WTC11 (cell line): ENCODE results near the gene QDPR. TPM values are rescaled to one million over a fixed set of nuclear protein-coding genes. Genes with fewer than 3 reads are reported as not detected.

Experiments used
- ATAC-seq: fragments of 200-7000 bp; cut with Tn5 transposase; 2 replicates; pipeline ENCODE4 v1.10.0; 2021; ENCODE audit warnings: mild to moderate bottlenecking, moderate library complexity
- CTCF ChIA-PET: fragments of 300-600 bp; sonication (Branson Sonifier 250); formaldehyde crosslinking; loops from one replicate; lab custom pipeline; 2021; ENCODE audit warnings: antibody characterized with exemption; lab: Charles Lee
- POLR2A ChIA-PET: fragments of 350-600 bp; sonication (Branson Sonifier 250); formaldehyde crosslinking; loops from one replicate; lab custom pipeline; 2021; ENCODE audit warnings: antibody characterized with exemption; lab: Charles Lee
- DNase-seq: peaks from one replicate; pipeline ENCODE4 v3.0.0; 2021; ENCODE audit warnings: low spot score
- H3K27ac Mint-ChIP-seq: 2 replicates; pipeline ENCODE4 v1.8.0; 2021; ENCODE audit warnings: mixed read lengths
- H3K27me3 Mint-ChIP-seq: 2 replicates; pipeline ENCODE4 v1.8.0; 2021; ENCODE audit warnings: low read depth, mild to moderate bottlenecking, moderate library complexity, mixed read lengths
- H3K36me3 Mint-ChIP-seq: 2 replicates; pipeline ENCODE4 v1.8.0; 2021; ENCODE audit warnings: mixed read lengths
- H3K4me1 Mint-ChIP-seq: 2 replicates; pipeline ENCODE4 v1.8.0; 2022; ENCODE audit warnings: mixed read lengths
- H3K4me3 Mint-ChIP-seq: 2 replicates; pipeline ENCODE4 v1.8.0; 2021; ENCODE audit warnings: mild to moderate bottlenecking, moderate library complexity, mixed read lengths
- H3K9me3 Mint-ChIP-seq: 2 replicates; pipeline ENCODE4 v1.8.0; 2021; ENCODE audit warnings: mixed read lengths
- ARID4B ChIP-seq: sonication (generic); formaldehyde crosslinking; IDR thresholded peaks from 2 replicates; pipeline ENCODE4 v1.8.0; 2023; ENCODE audit warnings: missing genetic modification reagents, mild to moderate bottlenecking, borderline replicate concordance
- ATF2 ChIP-seq: sonication (generic); formaldehyde crosslinking; IDR thresholded peaks from 2 replicates; pipeline ENCODE4 v1.8.1; 2022; ENCODE audit warnings: low read depth, missing genetic modification reagents, borderline replicate concordance
- E2F1 ChIP-seq: sonication (generic); formaldehyde crosslinking; IDR thresholded peaks from 2 replicates; pipeline ENCODE4 v1.8.0; 2022; ENCODE audit warnings: mild to moderate bottlenecking, missing genetic modification reagents
- FOXJ3 ChIP-seq: sonication (generic); formaldehyde crosslinking; IDR thresholded peaks from 2 replicates; pipeline ENCODE4 v1.9.0; 2021; ENCODE audit warnings: missing genetic modification reagents, mild to moderate bottlenecking, borderline replicate concordance
- FOXK1 ChIP-seq: sonication (generic); formaldehyde crosslinking; IDR thresholded peaks from 2 replicates; pipeline ENCODE4 v1.8.0; 2022; ENCODE audit warnings: mild to moderate bottlenecking, moderate library complexity, missing genetic modification reagents
- GABPB1 ChIP-seq: sonication (generic); formaldehyde crosslinking; IDR thresholded peaks from 2 replicates; pipeline ENCODE4 v1.8.1; 2023; ENCODE audit warnings: mild to moderate bottlenecking, missing genetic modification reagents
- HMGA2 ChIP-seq: fragments of 250-450 bp; sonication (Bioruptor Pico); IDR thresholded peaks from 2 replicates; pipeline ENCODE4 v1.4.0; 2021; ENCODE audit warnings: mild to moderate bottlenecking, moderate library complexity
- NFE2L1 ChIP-seq: sonication (generic); formaldehyde crosslinking; IDR thresholded peaks from 2 replicates; pipeline ENCODE4 v1.8.1; 2023; ENCODE audit warnings: missing genetic modification reagents
- NR2C2 ChIP-seq: sonication (generic); formaldehyde crosslinking; IDR thresholded peaks from 2 replicates; pipeline ENCODE4 v1.8.0; 2022; ENCODE audit warnings: mild to moderate bottlenecking, missing genetic modification reagents
- RORB ChIP-seq: fragments of 250-450 bp; sonication (Bioruptor Pico); IDR thresholded peaks from 2 replicates; pipeline ENCODE4 v1.9.0; 2021; ENCODE audit warnings: mild to moderate bottlenecking
- SMAD3 ChIP-seq: sonication (generic); formaldehyde crosslinking; IDR thresholded peaks from 2 replicates; pipeline ENCODE4 v1.8.0; 2022; ENCODE audit warnings: missing genetic modification reagents, mild to moderate bottlenecking, borderline replicate concordance
- SP1 ChIP-seq: sonication (generic); formaldehyde crosslinking; conservative IDR thresholded peaks from 2 replicates; pipeline ENCODE4 v1.8.1; 2022; ENCODE audit warnings: missing genetic modification reagents
- TCF7 ChIP-seq: sonication (generic); formaldehyde crosslinking; IDR thresholded peaks from 2 replicates; pipeline ENCODE4 v1.8.0; 2022; ENCODE audit warnings: mild to moderate bottlenecking, low read depth, missing genetic modification reagents, moderate library complexity
- USF2 ChIP-seq: sonication (generic); formaldehyde crosslinking; IDR thresholded peaks from 2 replicates; pipeline ENCODE4 v1.8.1; 2023; ENCODE audit warnings: mild to moderate bottlenecking, missing genetic modification reagents, moderate library complexity
- ZBTB21 ChIP-seq: sonication (generic); formaldehyde crosslinking; IDR thresholded peaks from 2 replicates; pipeline ENCODE4 v1.8.1; 2023; ENCODE audit warnings: mild to moderate bottlenecking, missing genetic modification reagents, borderline replicate concordance
- ZBTB43 ChIP-seq: sonication (generic); formaldehyde crosslinking; IDR thresholded peaks from 2 replicates; pipeline ENCODE4 v1.8.1; 2023; ENCODE audit warnings: mild to moderate bottlenecking, missing genetic modification reagents
- ZNF219 ChIP-seq: sonication (generic); formaldehyde crosslinking; IDR thresholded peaks from 2 replicates; pipeline ENCODE4 v1.8.0; 2023; ENCODE audit warnings: missing genetic modification reagents, mild to moderate bottlenecking, borderline replicate concordance
- ZNF232 ChIP-seq: sonication (generic); formaldehyde crosslinking; IDR thresholded peaks from 2 replicates; pipeline ENCODE4 v1.8.0; 2022; ENCODE audit warnings: mild to moderate bottlenecking, missing genetic modification reagents
- ZNF263 ChIP-seq: sonication (generic); formaldehyde crosslinking; IDR thresholded peaks from 2 replicates; pipeline ENCODE4 v1.8.1; 2022; ENCODE audit warnings: low read depth, mild to moderate bottlenecking, moderate library complexity, missing genetic modification reagents
- ZNF396 ChIP-seq: fragments of 250-450 bp; sonication (Bioruptor Pico); IDR thresholded peaks from 2 replicates; pipeline ENCODE4 v1.8.0; 2021; ENCODE audit warnings: mild to moderate bottlenecking, moderate library complexity, borderline replicate concordance
- ZNF416 ChIP-seq: fragments of 250-450 bp; sonication (Bioruptor Pico); IDR thresholded peaks from 2 replicates; pipeline ENCODE4 v1.9.0; 2021; ENCODE audit warnings: mild to moderate bottlenecking, inconsistent platforms
- ZNF423 ChIP-seq: fragments of 250-450 bp; sonication (Bioruptor Pico); IDR thresholded peaks from 2 replicates; pipeline ENCODE4 v2.1.2; 2022; ENCODE audit warnings: mild to moderate bottlenecking, moderate library complexity
- total RNA-seq: library from RNA; stranded (reverse); gene quantifications from 3 replicates; pipeline ENCODE4 v1.2.3, GENCODE V29; 2021

Gene QDPR
- total RNA-seq, 1 experiment from 2014 or later, result 33.6 TPM

- peaks cover 3% of the 10 kb centered on the region for H3K4me1 Mint-ChIP-seq
- peaks cover 3% of the 10 kb centered on the region; the same call in 1 of the 2 replicates for H3K9me3 Mint-ChIP-seq
- H3K27ac Mint-ChIP-seq, result no peak overlapping the region
- CTCF ChIA-PET, result no interaction called here
- TF ChIP-seq RORB, result no peak
- no peak for TF ChIP-seq NR2C2 (CRISPR knock-in tag)
- no peak for TF ChIP-seq SMAD3 (CRISPR knock-in tag)
- no peak for TF ChIP-seq FOXK1
- TF ChIP-seq ZNF423, result no peak
- TF ChIP-seq NFE2L1, result no peak
- POLR2A ChIA-PET, result no interaction called here
- DNase-seq (no peak), ATAC-seq (no peak)
- H3K4me3 Mint-ChIP-seq, result no peak overlapping the region
- H3K27me3 Mint-ChIP-seq, result no peaks in the 10 kb centered on the region
- H3K36me3 Mint-ChIP-seq, result peaks cover 45% of the 10 kb centered on the region
Measured at GRCh38 chr4:17489123-17489522, 22.8 kb downstream of the QDPR start.

- no peak overlapping the region for H3K27ac Mint-ChIP-seq
- ChIA-PET POLR2A (no interaction called here), CTCF (no interaction called here)
- H3K4me3 Mint-ChIP-seq, result no peak overlapping the region
- no peaks in the 10 kb centered on the region for H3K4me1 Mint-ChIP-seq
- H3K36me3 Mint-ChIP-seq, result peaks cover 19% of the 10 kb centered on the region
- ATAC-seq (no peak), DNase-seq (no peak)
- H3K27me3 Mint-ChIP-seq, result no peaks in the 10 kb centered on the region
- TF ChIP-seq ZNF396 (CRISPR knock-in tag), result no peak
- no peak for TF ChIP-seq USF2 (CRISPR knock-in tag)
- no peak for TF ChIP-seq ARID4B
- TF ChIP-seq ZNF416, result no peak
- no peak for TF ChIP-seq ATF2
- TF ChIP-seq NR2C2 (CRISPR knock-in tag), result no peak
- no peak for TF ChIP-seq ZNF219 (CRISPR knock-in tag)
- TF ChIP-seq ZNF263 (CRISPR knock-in tag), result no peak
- TF ChIP-seq ZNF232 (CRISPR knock-in tag), result no peak
- no peak for TF ChIP-seq E2F1 (CRISPR knock-in tag)
- TF ChIP-seq FOXJ3 (CRISPR knock-in tag), result no peak
- TF ChIP-seq TCF7 (CRISPR knock-in tag), result no peak
- no peak for TF ChIP-seq ZBTB43 (CRISPR knock-in tag)
- TF ChIP-seq ZBTB21 (CRISPR knock-in tag), result no peak
- no peak for TF ChIP-seq GABPB1 (CRISPR knock-in tag)
- no peak for TF ChIP-seq HMGA2 (CRISPR knock-in tag)
- no peak for TF ChIP-seq SP1 (CRISPR knock-in tag)
- peaks cover 3% of the 10 kb centered on the region; the same call in 1 of the 2 replicates for H3K9me3 Mint-ChIP-seq
Measured at GRCh38 chr4:17482716-17483115, 29.2 kb downstream of the QDPR start.
